HG03097 (cell line): ENCODE results near the gene CMTM3.
"Not testable (repeated sequence)": the region's sequence is repeated elsewhere in the genome, so short reads cannot be mapped to it uniquely, and the experiment has no call there.

Experiments
- ATAC-seq: cut with Tn5 transposase; IDR thresholded peaks from one replicate; pipeline ENCODE4 v1.9.1; 2021; ENCODE audit not compliant: unreplicated experiment, low FRiP score

CMTM3 gene

GRCh38 chr16:66581246-66581952, 23.1 kb upstream of the CMTM3 start:
- ATAC-seq, result no peak

DNA sequence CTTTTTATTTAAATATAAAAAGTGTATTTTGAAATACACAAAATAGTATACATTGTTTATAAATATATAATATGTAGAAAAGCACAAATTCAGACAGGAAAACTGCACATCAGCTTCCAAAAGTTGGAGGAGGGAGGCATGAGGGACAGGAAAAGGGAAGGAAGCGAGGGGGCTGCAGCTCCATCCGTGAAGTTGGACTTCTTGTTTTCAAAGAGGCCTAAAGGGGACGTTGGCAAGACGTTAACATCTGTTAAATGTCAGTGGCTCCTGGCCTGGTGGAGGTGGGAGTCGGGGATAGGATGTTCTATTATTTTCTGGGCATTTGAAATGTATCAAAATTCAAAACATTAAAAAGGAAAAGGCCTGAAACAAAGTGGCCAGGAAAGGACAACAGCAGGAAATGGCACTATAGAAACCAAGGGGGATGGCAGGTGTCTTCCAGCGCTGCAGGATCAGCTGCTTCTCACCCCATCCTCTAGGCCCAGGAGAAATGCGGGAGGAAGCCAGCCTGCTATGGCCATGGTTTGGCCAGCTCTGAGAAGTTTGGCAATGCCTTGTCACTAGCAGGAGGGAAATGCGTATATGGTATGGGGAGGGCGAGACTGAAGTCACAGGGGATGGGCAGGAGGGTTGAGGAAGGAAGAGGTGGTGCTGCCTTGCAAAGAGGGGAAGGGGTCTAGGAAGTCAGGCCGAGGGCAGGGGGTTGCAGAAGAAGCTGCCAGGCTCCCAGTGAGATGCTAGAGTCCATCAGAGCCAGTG, 18.8 kb upstream of the CMTM3 start:
- no peak for ATAC-seq

DNA sequence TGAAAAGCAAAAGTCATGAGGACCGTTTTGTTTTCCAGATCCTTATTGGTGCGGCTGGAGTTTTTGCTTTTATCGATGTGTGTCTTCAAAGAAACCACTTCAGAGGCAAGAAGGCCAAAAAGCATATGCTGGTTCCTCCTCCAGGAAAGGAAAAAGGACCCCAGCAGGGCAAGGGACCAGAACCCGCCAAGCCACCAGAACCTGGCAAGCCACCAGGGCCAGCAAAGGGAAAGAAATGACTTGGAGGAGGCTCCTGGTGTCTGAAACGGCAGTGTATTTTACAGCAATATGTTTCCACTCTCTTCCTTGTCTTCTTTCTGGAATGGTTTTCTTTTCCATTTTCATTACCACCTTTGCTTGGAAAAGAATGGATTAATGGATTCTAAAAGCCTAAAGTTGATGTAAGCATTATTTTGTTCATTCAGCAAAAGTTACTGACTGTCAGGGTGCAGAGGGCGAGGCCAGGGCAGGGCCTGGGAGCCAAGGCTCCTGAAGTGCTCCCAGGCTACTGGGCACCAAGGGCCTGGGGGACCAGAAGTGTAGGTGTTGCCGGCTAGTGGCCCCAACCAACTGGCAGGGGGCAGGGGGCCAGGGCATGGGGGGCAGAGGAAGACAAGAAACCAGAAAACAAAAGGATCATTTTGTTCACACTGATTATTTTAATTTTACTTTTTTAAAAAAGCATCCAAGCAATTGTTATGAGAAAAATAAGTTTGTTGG, 16.5 kb upstream of the CMTM3 start:
- no peak for ATAC-seq

DNA sequence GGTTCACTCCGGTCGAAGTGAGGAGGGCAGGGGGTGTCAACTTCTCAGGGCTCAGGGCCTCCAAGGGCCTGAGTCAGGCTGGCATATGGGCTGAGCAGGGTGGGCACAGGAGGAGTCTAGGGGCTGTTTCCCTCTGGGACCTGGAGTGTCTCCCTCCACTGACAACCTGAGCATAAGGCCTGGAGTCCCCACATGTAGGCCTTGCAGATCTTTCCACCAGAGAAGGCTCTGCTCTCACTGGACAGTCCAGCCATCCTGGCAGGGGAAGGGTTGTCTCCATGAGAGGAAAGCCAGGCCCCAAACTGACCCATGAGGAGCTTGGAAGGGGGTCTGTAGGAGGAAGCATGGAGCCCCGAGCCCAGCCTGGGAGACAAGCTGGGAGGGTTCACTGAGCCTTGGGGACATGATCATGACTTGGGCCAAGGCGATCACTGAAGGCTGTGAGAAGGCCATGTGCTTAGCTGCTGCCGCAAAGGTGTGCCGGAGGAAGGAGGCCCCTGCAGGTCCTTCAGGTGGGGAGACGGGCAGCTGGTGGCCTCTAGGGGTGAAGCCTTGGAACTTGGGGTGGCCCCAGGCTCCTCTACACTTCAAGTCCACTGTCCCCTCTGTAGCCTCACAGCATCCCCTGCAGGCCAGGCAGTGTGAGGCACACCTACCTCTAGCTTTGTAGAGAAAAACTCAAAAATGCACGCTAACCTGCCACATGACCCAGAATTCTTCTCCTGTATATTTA, 15.4 kb upstream of the CMTM3 start:
- no peak for ATAC-seq

GRCh38 chr16:66590322-66590721, 14.2 kb upstream of the CMTM3 start:
- ATAC-seq, result no peak

DNA sequence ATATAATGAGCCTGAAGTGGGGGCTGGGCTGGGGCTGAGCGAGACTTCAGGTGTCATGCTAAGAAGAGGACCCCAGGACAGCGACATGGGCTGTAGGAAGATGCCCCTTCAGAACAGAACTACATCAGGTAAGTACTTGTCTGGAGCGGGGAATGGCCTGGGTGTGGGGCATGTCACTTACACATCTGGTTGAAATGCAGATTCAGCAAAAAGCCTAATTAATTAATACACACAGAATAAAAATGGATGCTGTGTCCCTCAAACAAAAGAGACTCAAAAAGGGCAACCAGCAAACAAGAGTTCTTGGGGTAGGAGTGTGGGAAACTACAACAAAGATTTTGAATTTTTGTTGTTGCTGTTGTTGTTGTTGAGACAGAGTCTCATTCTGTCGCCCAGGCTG, 13.5 kb upstream of the CMTM3 start:
- ATAC-seq, result no peak

DNA sequence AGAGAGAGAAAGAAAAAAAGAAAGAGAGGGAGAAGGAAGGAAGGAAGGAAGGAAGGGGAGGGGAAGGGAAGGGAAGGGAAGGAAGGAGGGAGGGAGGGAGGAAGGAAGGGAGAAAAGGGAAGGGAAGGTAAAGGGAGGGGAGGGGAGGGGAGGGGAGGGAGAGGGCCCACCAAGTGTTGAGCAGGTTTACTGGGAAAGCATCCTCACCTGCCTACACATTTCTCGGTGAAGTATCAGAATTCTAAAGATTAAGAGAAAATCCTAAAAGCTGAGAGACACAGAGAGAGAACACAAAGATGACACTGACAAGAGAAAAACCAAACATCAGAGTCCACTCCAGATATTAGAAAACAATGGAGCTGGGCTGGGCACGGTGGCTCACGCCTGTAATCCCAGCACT, 12.3 kb upstream of the CMTM3 start:
- ATAC-seq, result no peak

- no peak for ATAC-seq
Measured at GRCh38 chr16:66592814-66593213, 11.7 kb upstream of the CMTM3 start.

- no peak for ATAC-seq
Measured at GRCh38 chr16:66594739-66595138, 9.8 kb upstream of the CMTM3 start.

DNA sequence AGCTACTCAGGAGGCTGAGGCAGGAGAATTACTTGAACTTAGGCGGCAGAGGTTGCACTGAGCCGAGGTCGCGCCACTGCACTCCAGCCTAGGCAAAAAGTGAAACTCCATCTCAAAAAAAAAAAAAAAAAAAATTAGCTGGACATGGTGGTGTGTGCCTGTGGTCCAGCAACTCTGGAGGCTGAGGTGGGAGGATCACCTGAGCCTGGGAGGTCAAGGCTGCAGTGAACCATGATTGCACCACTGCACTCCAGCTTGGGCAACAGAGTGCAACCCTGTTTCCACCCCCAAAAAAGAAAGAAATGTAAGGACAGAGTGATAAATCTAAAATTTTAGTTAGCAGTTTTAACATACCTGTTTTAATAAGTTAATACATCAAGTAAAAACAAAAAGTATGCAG, 7.9 kb upstream of the CMTM3 start:
- ATAC-seq, result not testable (repeated sequence)

DNA sequence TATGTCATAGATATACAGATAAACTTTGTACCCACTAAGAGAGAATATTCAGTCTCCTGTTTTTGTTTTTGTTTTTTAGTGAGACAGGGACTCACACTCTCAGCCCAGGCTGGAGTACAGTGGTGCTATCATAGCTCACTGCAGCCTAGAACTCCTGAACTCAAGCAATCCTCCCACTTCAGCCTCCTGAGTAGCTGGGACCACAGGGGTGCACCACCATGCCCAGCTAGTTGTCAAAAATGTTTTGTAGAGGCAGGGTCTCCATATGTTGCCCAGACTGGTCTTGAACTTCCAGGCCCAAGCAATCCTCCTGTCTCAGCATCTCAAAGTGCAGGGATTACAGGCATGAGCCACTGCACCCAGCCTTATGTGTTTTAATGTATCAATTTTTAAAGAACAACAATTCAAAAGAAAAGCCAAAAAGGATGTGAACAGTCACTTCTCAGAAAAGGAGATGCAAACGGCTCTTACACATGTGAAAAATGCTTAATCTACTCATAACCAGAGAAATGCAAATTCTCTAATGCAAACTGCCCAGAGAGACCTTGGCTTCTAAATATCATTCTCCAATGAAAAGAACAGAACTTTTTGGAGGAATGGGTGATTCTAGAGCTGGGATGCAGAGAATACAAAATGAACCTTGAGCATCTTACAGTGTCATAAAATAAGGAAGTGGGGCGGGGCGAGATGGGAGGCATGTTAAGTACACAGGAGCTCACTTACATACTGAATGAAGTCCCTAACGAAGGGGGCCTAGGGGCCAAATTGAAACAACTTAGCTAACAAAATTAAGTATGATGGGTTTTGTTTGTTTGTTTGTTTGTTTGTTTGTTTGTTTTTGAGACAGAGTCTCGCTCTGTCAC, 7.3 kb upstream of the CMTM3 start:
- ATAC-seq, result no peak

- ATAC-seq, result no peak
Measured at GRCh38 chr16:66598111-66598510, 6.4 kb upstream of the CMTM3 start.

DNA sequence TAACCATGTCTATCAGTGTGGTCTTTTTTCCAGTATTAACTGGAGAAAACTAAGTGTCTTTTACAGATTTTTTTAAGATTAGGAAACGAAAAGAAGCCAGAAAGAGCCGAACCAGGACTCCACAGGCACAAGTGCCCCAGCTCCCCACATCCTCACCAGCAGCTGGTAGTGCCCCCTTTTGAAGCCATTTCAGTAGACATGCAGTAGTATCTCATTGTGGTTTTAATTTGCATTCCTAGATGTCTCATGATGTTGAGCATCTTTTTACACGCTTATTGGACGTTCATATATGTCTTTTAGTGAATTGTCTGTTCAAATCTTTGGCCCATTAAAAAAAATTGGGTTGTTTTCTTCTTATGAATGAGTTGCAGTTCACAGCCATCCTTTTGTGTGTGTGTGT, 4.8 kb upstream of the CMTM3 start:
- ATAC-seq, result no peak

DNA sequence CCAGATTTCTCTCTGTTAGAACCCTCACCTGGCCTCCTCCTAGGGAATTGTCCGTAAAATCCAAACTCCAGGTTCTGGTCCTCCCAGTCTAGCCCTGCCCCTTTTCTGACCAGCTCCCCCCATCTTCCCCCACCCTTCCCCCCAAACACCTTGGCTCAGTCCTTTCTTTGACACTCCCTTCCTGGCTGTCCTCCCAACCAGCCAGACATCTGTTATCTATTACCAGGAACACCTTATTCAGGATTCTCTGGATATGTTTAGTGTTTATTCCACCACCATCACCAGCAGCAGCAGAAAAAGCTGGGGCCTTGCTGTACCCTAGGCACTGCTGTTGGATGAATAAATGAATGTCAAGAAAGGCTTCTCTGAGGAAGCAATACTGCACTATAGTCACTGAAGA, 4.0 kb upstream of the CMTM3 start:
- ATAC-seq, result no peak

- no peak for ATAC-seq
Measured at GRCh38 chr16:66601471-66601870, 3.0 kb upstream of the CMTM3 start.

GRCh38 chr16:66603537-66604375, 748 bp upstream of the CMTM3 start:
- no peak for ATAC-seq

GRCh38 chr16:66605177-66605978, 874 bp downstream of the CMTM3 start:
- no peak for ATAC-seq

GRCh38 chr16:66605979-66606751, 1.7 kb downstream of the CMTM3 start:
- ATAC-seq, result peak; percentile 44
